K562 (cell line): ENCODE results near the gene MRAS. TPM values are rescaled to one million over a fixed set of nuclear protein-coding genes. Genes with fewer than 3 reads are reported as not detected.

ENCODE experiments used
- ARID1B ChIP-seq: fragments of 450-650 bp; IDR thresholded peaks from 2 replicates; pipeline ENCODE4 v1.6.1; 2016; ENCODE audit warnings: antibody characterized with exemption, mild to moderate bottlenecking, inconsistent platforms
- BHLHE40 ChIP-seq: IDR thresholded peaks from 2 replicates; pipeline ENCODE4 v1.6.1; 2011; ENCODE audit warnings: low read length, improper control_type of control experiment
- CBX5 ChIP-seq: IDR thresholded peaks from 2 replicates; pipeline ENCODE4 v1.6.1; 2014; ENCODE audit warnings: low read depth, borderline replicate concordance
- CHD2 ChIP-seq: IDR thresholded peaks from 2 replicates; pipeline ENCODE4 v1.6.1; 2011; ENCODE audit warnings: low read depth, low read length
- CXXC5 ChIP-seq: fragments of 250-450 bp; sonication (Bioruptor Pico); IDR thresholded peaks from 2 replicates; pipeline ENCODE4 v1.8.0; 2022; ENCODE audit warnings: inconsistent platforms, mild to moderate bottlenecking, moderate library complexity
- ETV6 ChIP-seq, 3 experiments: fragments of 150-350 bp in 1 of 3; sonication (generic) in 1 of 3; formaldehyde crosslinking in 1 of 3; IDR thresholded peaks; 2 replicates each; pipeline versions ENCODE4 v1.6.1 to v1.8.0; 2014 to 2022; ENCODE audit warnings: borderline replicate concordance in 2 of 3, low read depth in 2 of 3, antibody characterized with exemption in 1 of 3, low read length in 1 of 3, mild to moderate bottlenecking in 1 of 3, missing genetic modification reagents in 1 of 3
- FUS ChIP-seq: fragments of 200-400 bp; formaldehyde crosslinking; optimal IDR thresholded peaks from 2 replicates; pipeline ENCODE3; 2017; ENCODE audit warnings: low read depth, low read length
- NCOA1 ChIP-seq: fragments of 450-650 bp; IDR thresholded peaks from 2 replicates; pipeline ENCODE4 v1.6.1; 2016; ENCODE audit warnings: low read depth
- SMARCE1 ChIP-seq: fragments of 450-650 bp; IDR thresholded peaks from 2 replicates; pipeline ENCODE4 v1.7.1; 2016; ENCODE audit warnings: mild to moderate bottlenecking
- SP2 ChIP-seq: IDR thresholded peaks from 2 replicates; pipeline ENCODE4 v1.6.1; 2011; ENCODE audit warnings: mild to moderate bottlenecking, low read depth, low read length, moderate library complexity; ENCODE audit not compliant: poor library complexity, severe bottlenecking; ENCODE audit errors: extremely low read depth
- SREBF2 ChIP-seq: sonication (generic); formaldehyde crosslinking; IDR thresholded peaks from 2 replicates; pipeline ENCODE4 v1.4.0; 2020; ENCODE audit warnings: mild to moderate bottlenecking, missing genetic modification reagents
- TARDBP ChIP-seq: fragments of 450-650 bp; IDR thresholded peaks from 2 replicates; pipeline ENCODE4 v1.6.1; 2016
- TEAD4 ChIP-seq, 2 experiments: sonication (generic) in 1 of 2; formaldehyde crosslinking in 1 of 2; IDR thresholded peaks; 2 replicates each; pipeline versions ENCODE4 v1.6.1 to v1.8.0; 2012 to 2022; ENCODE audit warnings: borderline replicate concordance in 1 of 2, inconsistent platforms in 1 of 2, low read length in 1 of 2, mild to moderate bottlenecking in 1 of 2, missing genetic modification reagents in 1 of 2
- YY1 ChIP-seq, 3 experiments: IDR thresholded peaks; 2 replicates each; pipeline ENCODE4 v1.6.1; 2011; ENCODE audit warnings: low read length in 2 of 3, mild to moderate bottlenecking in 2 of 3, moderate library complexity in 2 of 3, borderline replicate concordance in 1 of 3, control low read depth in 1 of 3, low read depth in 1 of 3; ENCODE audit not compliant: insufficient read depth in 3 of 3, insufficient replicate concordance in 2 of 3, control insufficient read depth in 1 of 3, insufficient read length in 1 of 3; ENCODE audit errors: extremely low read depth in 1 of 3
- ZNF507 ChIP-seq: conservative IDR thresholded peaks from 2 replicates; pipeline ENCODE4 v1.6.1; 2017; ENCODE audit warnings: missing genetic modification characterization, missing compliant biosample characterization
- polyA plus RNA-seq, 8 experiments: library from polyadenylated mRNA; depleted of rRNA in 4 of 8; stranded (reverse) in 5 of 8; unstranded in 3 of 8; fragments of >200 nt; fragmentation: Nextera tagmentation in 2 of 8; fragmentation: Illumina TruSeq in 1 of 8; extraction: Ambion mirVana in 2 of 8; extraction: Trizol in 1 of 8; gene quantifications; 2 replicates each; pipeline versions ENCODE4 v1.2.1 to v1.2.3, GENCODE V29; 2011 to 2014; ENCODE audit warnings: inconsistent platforms in 1 of 8, missing spikeins in 1 of 8
- total RNA-seq, 7 experiments: library from RNA; depleted of rRNA in 6 of 7; stranded (reverse); fragments of >200 nt in 6 of 7; fragmentation: Illumina TruSeq in 2 of 7; extraction: Trizol in 2 of 7; gene quantifications; 2 replicates each; pipeline versions ENCODE4 v1.2.1 to v1.2.3, GENCODE V29; 2011 to 2021; ENCODE audit warnings: low replicate concordance in 1 of 7
- TF ChIP-seq, protein P1 (sequence below): fragments of 250-450 bp; sonication (Bioruptor Pico); IDR thresholded peaks from 2 replicates; pipeline ENCODE4 v1.4.0; 2020; ENCODE audit warnings: borderline replicate concordance
- TF ChIP-seq, protein P2 (sequence below): sonication (generic); formaldehyde crosslinking; IDR thresholded peaks from 2 replicates; pipeline ENCODE4 v1.8.0; 2022; ENCODE audit warnings: mild to moderate bottlenecking, missing genetic modification reagents, borderline replicate concordance
- TF ChIP-seq, protein P3 (sequence below): fragments of 250-450 bp; sonication (Bioruptor Pico); IDR thresholded peaks from 2 replicates; pipeline ENCODE4 v1.5.0; 2021; ENCODE audit warnings: mild to moderate bottlenecking, borderline replicate concordance
- TF ChIP-seq, protein P4 (sequence below): sonication (generic); formaldehyde crosslinking; IDR thresholded peaks from 2 replicates; pipeline ENCODE4 v1.8.1; 2022; ENCODE audit warnings: missing genetic modification reagents
- TF ChIP-seq, protein P5 (sequence below): fragments of 250-450 bp; sonication (Bioruptor Pico); IDR thresholded peaks from 2 replicates; pipeline ENCODE4 v1.5.0; 2021

MRAS gene
- total and polyA plus RNA-seq, 9 of the 15 experiments (the other 6 are each of a cell fraction or from before 2014, with no cell fraction given): 1.5 to 10.0 (median 5.0) TPM

DNA sequence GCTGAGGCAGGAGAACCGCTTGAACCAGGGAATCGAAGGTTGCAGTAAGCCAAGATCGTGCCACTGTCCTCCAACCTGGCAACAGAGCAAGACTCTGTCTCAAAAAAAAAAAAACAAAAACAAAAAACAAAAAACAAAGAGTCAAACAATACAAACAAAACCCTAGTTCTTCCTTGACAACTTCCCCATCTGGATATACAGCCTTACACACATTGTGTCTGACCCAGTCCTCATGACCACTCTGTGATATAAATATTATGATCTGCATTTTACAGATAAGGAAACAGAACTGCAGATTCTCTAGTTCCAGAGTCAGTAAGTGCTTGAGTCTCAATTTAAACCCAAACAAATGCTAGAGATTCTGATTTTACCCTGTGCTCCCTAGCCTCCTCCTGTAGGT, 81.3 kb downstream of the MRAS start (continued):
- TF ChIP-seq CXXC5 (CRISPR knock-in tag) (no peak), FUS (no peak), SP2 (no peak), ETV6 (IDR thresholded peaks at IDR 0.05; ENCODE audit: borderline replicate concordance in 1 of 2, low read depth in 2 of 2, low read length in 1 of 2) (no peak), ETV6 (CRISPR knock-in tag; IDR thresholded peaks at IDR 0.05; ENCODE audit: borderline replicate concordance) (no peak), SREBF2 (CRISPR knock-in tag) (no peak), ARID1B (peak; percentile 53), ZNF507 (tag) (no peak), YY1 (IDR thresholded peaks at IDR 0.05; ENCODE audit: borderline replicate concordance in 1 of 3, control insufficient read depth in 1 of 3, extremely low read depth in 1 of 3, insufficient read depth in 3 of 3, insufficient read length in 1 of 3, insufficient replicate concordance in 2 of 3, low read depth in 1 of 3, low read length in 2 of 3) (no peak), CHD2 (no peak), BHLHE40 (no peak), CBX5 (no peak), TARDBP (no peak), TEAD4 (IDR thresholded peaks at IDR 0.05; ENCODE audit: low read length) (peak; percentile 69), TEAD4 (CRISPR knock-in tag; IDR thresholded peaks at IDR 0.05; ENCODE audit: borderline replicate concordance) (no peak), NCOA1 (no peak), SMARCE1 (peak; percentile 53; the same call in 1 of the 2 replicates)
- TF ChIP-seq, protein P1, sequence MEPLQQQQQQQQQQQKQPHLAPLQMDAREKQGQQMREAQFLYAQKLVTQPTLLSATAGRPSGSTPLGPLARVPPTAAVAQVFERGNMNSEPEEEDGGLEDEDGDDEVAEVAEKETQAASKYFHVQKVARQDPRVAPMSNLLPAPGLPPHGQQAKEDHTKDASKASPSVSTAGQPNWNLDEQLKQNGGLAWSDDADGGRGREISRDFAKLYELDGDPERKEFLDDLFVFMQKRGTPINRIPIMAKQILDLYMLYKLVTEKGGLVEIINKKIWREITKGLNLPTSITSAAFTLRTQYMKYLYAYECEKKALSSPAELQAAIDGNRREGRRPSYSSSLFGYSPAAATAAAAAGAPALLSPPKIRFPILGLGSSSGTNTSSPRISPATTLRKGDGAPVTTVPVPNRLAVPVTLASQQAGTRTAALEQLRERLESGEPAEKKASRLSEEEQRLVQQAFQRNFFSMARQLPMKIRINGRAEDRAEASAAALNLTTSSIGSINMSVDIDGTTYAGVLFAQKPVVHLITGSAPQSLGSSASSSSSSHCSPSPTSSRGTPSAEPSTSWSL (CRISPR knock-in tag): no peak
- TF ChIP-seq, protein P2, sequence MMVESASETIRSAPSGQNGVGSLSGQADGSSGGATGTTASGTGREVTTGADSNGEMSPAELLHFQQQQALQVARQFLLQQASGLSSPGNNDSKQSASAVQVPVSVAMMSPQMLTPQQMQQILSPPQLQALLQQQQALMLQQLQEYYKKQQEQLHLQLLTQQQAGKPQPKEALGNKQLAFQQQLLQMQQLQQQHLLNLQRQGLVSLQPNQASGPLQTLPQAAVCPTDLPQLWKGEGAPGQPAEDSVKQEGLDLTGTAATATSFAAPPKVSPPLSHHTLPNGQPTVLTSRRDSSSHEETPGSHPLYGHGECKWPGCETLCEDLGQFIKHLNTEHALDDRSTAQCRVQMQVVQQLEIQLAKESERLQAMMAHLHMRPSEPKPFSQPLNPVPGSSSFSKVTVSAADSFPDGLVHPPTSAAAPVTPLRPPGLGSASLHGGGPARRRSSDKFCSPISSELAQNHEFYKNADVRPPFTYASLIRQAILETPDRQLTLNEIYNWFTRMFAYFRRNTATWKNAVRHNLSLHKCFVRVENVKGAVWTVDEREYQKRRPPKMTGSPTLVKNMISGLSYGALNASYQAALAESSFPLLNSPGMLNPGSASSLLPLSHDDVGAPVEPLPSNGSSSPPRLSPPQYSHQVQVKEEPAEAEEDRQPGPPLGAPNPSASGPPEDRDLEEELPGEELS (CRISPR knock-in tag): no peak
- TF ChIP-seq, protein P3, sequence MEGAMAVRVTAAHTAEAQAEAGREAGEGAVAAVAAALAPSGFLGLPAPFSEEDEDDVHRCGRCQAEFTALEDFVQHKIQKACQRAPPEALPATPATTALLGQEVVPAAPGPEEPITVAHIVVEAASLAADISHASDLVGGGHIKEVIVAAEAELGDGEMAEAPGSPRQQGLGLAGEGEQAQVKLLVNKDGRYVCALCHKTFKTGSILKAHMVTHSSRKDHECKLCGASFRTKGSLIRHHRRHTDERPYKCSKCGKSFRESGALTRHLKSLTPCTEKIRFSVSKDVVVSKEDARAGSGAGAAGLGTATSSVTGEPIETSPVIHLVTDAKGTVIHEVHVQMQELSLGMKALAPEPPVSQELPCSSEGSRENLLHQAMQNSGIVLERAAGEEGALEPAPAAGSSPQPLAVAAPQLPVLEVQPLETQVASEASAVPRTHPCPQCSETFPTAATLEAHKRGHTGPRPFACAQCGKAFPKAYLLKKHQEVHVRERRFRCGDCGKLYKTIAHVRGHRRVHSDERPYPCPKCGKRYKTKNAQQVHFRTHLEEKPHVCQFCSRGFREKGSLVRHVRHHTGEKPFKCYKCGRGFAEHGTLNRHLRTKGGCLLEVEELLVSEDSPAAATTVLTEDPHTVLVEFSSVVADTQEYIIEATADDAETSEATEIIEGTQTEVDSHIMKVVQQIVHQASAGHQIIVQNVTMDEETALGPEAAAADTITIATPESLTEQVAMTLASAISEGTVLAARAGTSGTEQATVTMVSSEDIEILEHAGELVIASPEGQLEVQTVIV (CRISPR knock-in tag): no peak
- TF ChIP-seq, protein P4, sequence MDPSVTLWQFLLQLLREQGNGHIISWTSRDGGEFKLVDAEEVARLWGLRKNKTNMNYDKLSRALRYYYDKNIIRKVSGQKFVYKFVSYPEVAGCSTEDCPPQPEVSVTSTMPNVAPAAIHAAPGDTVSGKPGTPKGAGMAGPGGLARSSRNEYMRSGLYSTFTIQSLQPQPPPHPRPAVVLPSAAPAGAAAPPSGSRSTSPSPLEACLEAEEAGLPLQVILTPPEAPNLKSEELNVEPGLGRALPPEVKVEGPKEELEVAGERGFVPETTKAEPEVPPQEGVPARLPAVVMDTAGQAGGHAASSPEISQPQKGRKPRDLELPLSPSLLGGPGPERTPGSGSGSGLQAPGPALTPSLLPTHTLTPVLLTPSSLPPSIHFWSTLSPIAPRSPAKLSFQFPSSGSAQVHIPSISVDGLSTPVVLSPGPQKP: no peak
- TF ChIP-seq, protein P5, sequence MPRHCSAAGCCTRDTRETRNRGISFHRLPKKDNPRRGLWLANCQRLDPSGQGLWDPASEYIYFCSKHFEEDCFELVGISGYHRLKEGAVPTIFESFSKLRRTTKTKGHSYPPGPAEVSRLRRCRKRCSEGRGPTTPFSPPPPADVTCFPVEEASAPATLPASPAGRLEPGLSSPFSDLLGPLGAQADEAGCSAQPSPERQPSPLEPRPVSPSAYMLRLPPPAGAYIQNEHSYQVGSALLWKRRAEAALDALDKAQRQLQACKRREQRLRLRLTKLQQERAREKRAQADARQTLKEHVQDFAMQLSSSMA (CRISPR knock-in tag): no peak
